A549 (cell line): ENCODE measurements around the gene CDC14B. TPM values are rescaled to one million over a fixed set of nuclear protein-coding genes. Genes with fewer than 3 reads are reported as not detected.

Experiments used
- ATAC-seq, 2 experiments: fragments of 200-7000 bp in 1 of 2; fragments of >200 bp in 1 of 2; cut with Nextera tagmentation in 1 of 2; cut with Tn5 transposase in 1 of 2; 3 replicates each; pipeline versions ENCODE4 v1.8.0 to v1.9.1; 2018 to 2020; ENCODE audit warnings: mild to moderate bottlenecking in 1 of 2, moderate library complexity in 1 of 2
- CTCF ChIA-PET: fragments of 300-600 bp; sonication (Branson Sonifier 250); formaldehyde crosslinking; extraction: SDS; loops from one replicate; lab custom pipeline; 2021; ENCODE audit warnings: antibody characterized with exemption, inconsistent platforms; lab: Yijun Ruan, JAX
- POLR2A ChIA-PET: fragments of 350-600 bp; formaldehyde crosslinking; extraction: SDS; loops from one replicate; lab custom pipeline; 2021; ENCODE audit warnings: antibody characterized with exemption, inconsistent platforms; lab: Yijun Ruan, JAX
- DNase-seq, 2 experiments: peaks; one replicate each; pipeline versions ENCODE4 v3.0.0 to v3.0.0-alpha.2; 2011 to 2016; ENCODE audit warnings: low read depth in 1 of 2, low spot score in 1 of 2
- FAIRE-seq: peaks from 2 replicates; lab custom pipeline; 2011; peaks lifted over from hg19 to GRCh38; lab: Jason Lieb, UNC
- H3K27ac ChIP-seq, 2 experiments: fragments of >200 bp; sonication (Bioruptor Twin); formaldehyde crosslinking; 3 replicates each; pipeline ENCODE4 v1.5.1; 2016 to 2017
- H3K4me1 ChIP-seq: fragments of >200 bp; sonication (Bioruptor Twin); formaldehyde crosslinking; 3 replicates; pipeline ENCODE4 v1.6.1; 2016
- H3K4me2 ChIP-seq: fragments of >200 bp; sonication (Bioruptor Twin); formaldehyde crosslinking; 3 replicates; pipeline ENCODE4 v1.6.1; 2016
- H3K4me3 ChIP-seq: fragments of >200 bp; sonication (Bioruptor Twin); formaldehyde crosslinking; 3 replicates; pipeline ENCODE4 v1.5.1; 2016
- H3K9me3 ChIP-seq: fragments of >200 bp; sonication (Bioruptor Twin); formaldehyde crosslinking; 3 replicates; pipeline ENCODE4 v1.6.1; 2016
- CBX2 ChIP-seq: fragments of 200-600 bp; sonication (generic); IDR thresholded peaks from 2 replicates; pipeline ENCODE4 v1.6.1; 2016; ENCODE audit warnings: low read depth, mild to moderate bottlenecking, borderline replicate concordance
- CBX8 ChIP-seq: fragments of 200-600 bp; sonication (generic); IDR thresholded peaks from 2 replicates; pipeline ENCODE4 v1.6.1; 2016
- CHD4 ChIP-seq: fragments of 200-600 bp; sonication (generic); IDR thresholded peaks from 2 replicates; pipeline ENCODE4 v1.6.1; 2016; ENCODE audit warnings: antibody characterized with exemption, mild to moderate bottlenecking, borderline replicate concordance
- CTCF ChIP-seq: fragments of >200 bp; sonication (Bioruptor Twin); formaldehyde crosslinking; IDR thresholded peaks from 3 replicates; pipeline ENCODE4 v1.5.1; 2016
- EHF ChIP-seq: fragments of 250-450 bp; sonication (Bioruptor Pico); IDR thresholded peaks from 2 replicates; pipeline ENCODE4 v1.5.0; 2020; ENCODE audit warnings: mild to moderate bottlenecking
- EHMT2 ChIP-seq: fragments of 200-600 bp; sonication (generic); IDR thresholded peaks from 2 replicates; pipeline ENCODE4 v1.6.1; 2016; ENCODE audit warnings: antibody characterized with exemption, low read depth, mild to moderate bottlenecking, moderate library complexity
- EP300 ChIP-seq, 2 experiments: fragments of >200 bp; sonication (Bioruptor Twin); formaldehyde crosslinking; IDR thresholded peaks; 2 replicates in 1 of 2; 3 replicates in 1 of 2; pipeline ENCODE4 v1.6.1; 2016 to 2017
- HOXB13 ChIP-seq: fragments of 250-450 bp; sonication (Bioruptor Pico); IDR thresholded peaks from 2 replicates; pipeline ENCODE4 v1.5.0; 2020; ENCODE audit warnings: low read depth, mild to moderate bottlenecking, moderate library complexity
- KDM1A ChIP-seq: fragments of 200-600 bp; sonication (generic); IDR thresholded peaks from 2 replicates; pipeline ENCODE4 v1.6.1; 2016; ENCODE audit warnings: low read depth, mild to moderate bottlenecking
- MAZ ChIP-seq: fragments of 150-350 bp; IDR thresholded peaks from 2 replicates; pipeline ENCODE4 v1.6.1; 2014; ENCODE audit warnings: antibody characterized with exemption, low read depth, low read length, borderline replicate concordance
- NFE2L2 ChIP-seq: fragments of 150-350 bp; conservative IDR thresholded peaks from 2 replicates; pipeline ENCODE4 v1.6.1; 2014; ENCODE audit warnings: low read length
- NPAS2 ChIP-seq: fragments of 250-450 bp; sonication (Bioruptor Pico); IDR thresholded peaks from 2 replicates; pipeline ENCODE4 v1.8.0; 2022; ENCODE audit warnings: mild to moderate bottlenecking, moderate library complexity, borderline replicate concordance
- NR3C1 ChIP-seq: fragments of >200 bp; sonication (Bioruptor Twin); formaldehyde crosslinking; IDR thresholded peaks from 3 replicates; pipeline ENCODE4 v1.6.1; 2017
- PBX3 ChIP-seq: IDR thresholded peaks from 2 replicates; pipeline ENCODE4 v1.6.1; 2012
- PHF8 ChIP-seq: fragments of 200-600 bp; sonication (generic); IDR thresholded peaks from 2 replicates; pipeline ENCODE4 v1.6.1; 2016; ENCODE audit warnings: low read depth, mild to moderate bottlenecking, antibody characterized with exemption, moderate library complexity, borderline replicate concordance
- POLR2A ChIP-seq: IDR thresholded peaks from 2 replicates; pipeline ENCODE4 v1.6.1; 2012; ENCODE audit warnings: mild to moderate bottlenecking, low read length
- RARB ChIP-seq: fragments of 250-450 bp; sonication (Bioruptor Pico); IDR thresholded peaks from 2 replicates; pipeline ENCODE4 v1.8.0; 2021; ENCODE audit warnings: mild to moderate bottlenecking, moderate library complexity
- RFX5 ChIP-seq: fragments of 450-650 bp; IDR thresholded peaks from 2 replicates; pipeline ENCODE4 v1.7.1; 2014; ENCODE audit warnings: antibody characterized with exemption, mild to moderate bottlenecking, moderate library complexity
- ZNF302 ChIP-seq: fragments of 250-450 bp; sonication (Bioruptor Pico); IDR thresholded peaks from 2 replicates; pipeline ENCODE4 v1.9.0; 2021; ENCODE audit warnings: inconsistent platforms, mild to moderate bottlenecking, moderate library complexity
- ZSCAN20 ChIP-seq: fragments of 250-450 bp; sonication (Bioruptor Pico); IDR thresholded peaks from 2 replicates; pipeline ENCODE4 v1.8.0; 2022; ENCODE audit warnings: mild to moderate bottlenecking, moderate library complexity
- WGBS: methylation state at CpG from one replicate; pipeline ENCODE4 v1.1.6; 2017; ENCODE audit errors: missing lambda C conversion rate; 5-methylcytosine and 5-hydroxymethylcytosine counted together
- polyA plus RNA-seq, 4 experiments: library from polyadenylated mRNA; depleted of rRNA in 3 of 4; stranded (reverse); fragments of >200 nt; fragmentation: RNase III in 1 of 4; extraction: RNeasy Plus Mini Kit Qiagen cat#74134 plus additional on column Dnase treatment in 1 of 4; gene quantifications; 2 replicates in 3 of 4; 3 replicates in 1 of 4; pipeline ENCODE4 v1.2.3, GENCODE V29; 2011 to 2017
- TF ChIP-seq, protein P1 (sequence below): fragments of 150-350 bp; IDR thresholded peaks from 2 replicates; pipeline ENCODE4 v1.6.1; 2014; ENCODE audit warnings: low read depth, mild to moderate bottlenecking, low read length
- TF ChIP-seq, protein P2 (sequence below): fragments of 250-450 bp; sonication (Bioruptor Pico); IDR thresholded peaks from 2 replicates; pipeline ENCODE4 v1.5.0; 2021; ENCODE audit warnings: mild to moderate bottlenecking, moderate library complexity, borderline replicate concordance
- TF ChIP-seq, protein P3 (sequence below): fragments of 450-650 bp; IDR thresholded peaks from 2 replicates; pipeline ENCODE4 v1.6.1; 2014; ENCODE audit warnings: antibody characterized with exemption

The CDC14B gene
- polyA plus RNA-seq, 2 of the 4 experiments (the other 2 are of a cell fraction) = 9.9 to 17.3 TPM

DNA sequence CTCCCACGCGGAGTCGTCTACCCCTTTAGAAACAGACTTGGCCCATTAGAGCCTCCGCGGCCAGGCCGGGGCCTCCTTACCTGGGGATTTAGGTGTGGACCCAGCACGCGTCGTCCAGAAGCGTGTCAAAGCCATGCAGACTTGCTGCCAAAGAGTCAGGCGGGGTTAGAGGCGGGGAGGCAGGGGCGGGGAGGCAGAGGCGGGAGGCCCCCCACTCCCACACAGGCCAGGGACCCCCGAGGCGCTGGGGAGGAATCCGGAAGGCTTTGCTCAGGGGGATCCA, 122.6 kb downstream of the CDC14B start:
- CTCF ChIA-PET = no interaction called here
- no peak for ATAC-seq
- Histone ChIP-seq H3K27ac (no peak overlapping the region), H3K4me3 (no peak overlapping the region), H3K4me1 (no peaks in the 10 kb centered on the region), H3K4me2 (no peak overlapping the region), H3K9me3 (no peaks in the 10 kb centered on the region)
- DNase-seq = no peak
- TF ChIP-seq, protein P1, sequence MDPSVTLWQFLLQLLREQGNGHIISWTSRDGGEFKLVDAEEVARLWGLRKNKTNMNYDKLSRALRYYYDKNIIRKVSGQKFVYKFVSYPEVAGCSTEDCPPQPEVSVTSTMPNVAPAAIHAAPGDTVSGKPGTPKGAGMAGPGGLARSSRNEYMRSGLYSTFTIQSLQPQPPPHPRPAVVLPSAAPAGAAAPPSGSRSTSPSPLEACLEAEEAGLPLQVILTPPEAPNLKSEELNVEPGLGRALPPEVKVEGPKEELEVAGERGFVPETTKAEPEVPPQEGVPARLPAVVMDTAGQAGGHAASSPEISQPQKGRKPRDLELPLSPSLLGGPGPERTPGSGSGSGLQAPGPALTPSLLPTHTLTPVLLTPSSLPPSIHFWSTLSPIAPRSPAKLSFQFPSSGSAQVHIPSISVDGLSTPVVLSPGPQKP = no peak
- TF ChIP-seq ZNF302 (CRISPR knock-in tag) (no peak), NFE2L2 (no peak), NPAS2 (CRISPR knock-in tag) (no peak), ZSCAN20 (CRISPR knock-in tag) (no peak), RARB (CRISPR knock-in tag) (no peak), CBX8 (no peak)
- TF ChIP-seq, protein P2, sequence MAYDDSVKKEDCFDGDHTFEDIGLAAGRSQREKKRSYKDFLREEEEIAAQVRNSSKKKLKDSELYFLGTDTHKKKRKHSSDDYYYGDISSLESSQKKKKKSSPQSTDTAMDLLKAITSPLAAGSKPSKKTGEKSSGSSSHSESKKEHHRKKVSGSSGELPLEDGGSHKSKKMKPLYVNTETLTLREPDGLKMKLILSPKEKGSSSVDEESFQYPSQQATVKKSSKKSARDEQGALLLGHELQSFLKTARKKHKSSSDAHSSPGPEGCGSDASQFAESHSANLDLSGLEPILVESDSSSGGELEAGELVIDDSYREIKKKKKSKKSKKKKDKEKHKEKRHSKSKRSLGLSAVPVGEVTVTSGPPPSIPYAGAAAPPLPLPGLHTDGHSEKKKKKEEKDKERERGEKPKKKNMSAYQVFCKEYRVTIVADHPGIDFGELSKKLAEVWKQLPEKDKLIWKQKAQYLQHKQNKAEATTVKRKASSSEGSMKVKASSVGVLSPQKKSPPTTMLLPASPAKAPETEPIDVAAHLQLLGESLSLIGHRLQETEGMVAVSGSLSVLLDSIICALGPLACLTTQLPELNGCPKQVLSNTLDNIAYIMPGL (CRISPR knock-in tag) = no peak
- POLR2A ChIA-PET = no interaction called here
- WGBS = 82% methylated on average over 12 of the region's 17 CpGs
- no peak for FAIRE-seq

- CTCF ChIA-PET = no interaction called here
- WGBS = 94% methylated on average over 40 of the region's 55 CpGs
- POLR2A ChIA-PET = no interaction called here
- no peaks in the 10 kb centered on the region for H3K9me3 ChIP-seq
- no peaks in the 10 kb centered on the region for H3K4me1 ChIP-seq
- peak in 1 of 2 experiments; percentile 8; a peak in 2 of 6 replicates for ATAC-seq
- H3K4me3 ChIP-seq = no peak overlapping the region
- FAIRE-seq = no peak
- H3K4me2 ChIP-seq = no peak overlapping the region
- no peak overlapping the region for H3K27ac ChIP-seq
- TF ChIP-seq ZNF302 (CRISPR knock-in tag) (no peak), POLR2A (no peak), CBX8 (no peak), PBX3 (no peak), CHD4 (no peak), RARB (CRISPR knock-in tag) (no peak), KDM1A (no peak), MAZ (no peak), EHF (CRISPR knock-in tag) (no peak), HOXB13 (CRISPR knock-in tag) (no peak), EP300 (IDR thresholded peaks at IDR 0.05) (no peak)
- TF ChIP-seq, protein P2 (CRISPR knock-in tag) = no peak
- DNase-seq = no peak
Observed at GRCh38 chr9:96496368-96497116, 123.1 kb downstream of the CDC14B start.

GRCh38 chr9:96495341-96495740, 124.3 kb downstream of the CDC14B start:
- no peak for DNase-seq
- Histone ChIP-seq H3K9me3 (no peaks in the 10 kb centered on the region), H3K4me2 (no peak overlapping the region), H3K4me1 (no peaks in the 10 kb centered on the region), H3K27ac (no peak overlapping the region), H3K4me3 (no peak overlapping the region)
- 83% methylated on average over 8 of the region's 11 CpGs for WGBS
- ChIA-PET POLR2A (no interaction called here), CTCF (no interaction called here)
- FAIRE-seq = no peak
- ATAC-seq = no peak
- TF ChIP-seq EHMT2 = no peak
- TF ChIP-seq CTCF = no peak
- no peak for TF ChIP-seq ZNF302 (CRISPR knock-in tag)
- no peak for TF ChIP-seq PHF8
- no peak for TF ChIP-seq NR3C1
- TF ChIP-seq CBX2 = no peak
- TF ChIP-seq, protein P3, sequence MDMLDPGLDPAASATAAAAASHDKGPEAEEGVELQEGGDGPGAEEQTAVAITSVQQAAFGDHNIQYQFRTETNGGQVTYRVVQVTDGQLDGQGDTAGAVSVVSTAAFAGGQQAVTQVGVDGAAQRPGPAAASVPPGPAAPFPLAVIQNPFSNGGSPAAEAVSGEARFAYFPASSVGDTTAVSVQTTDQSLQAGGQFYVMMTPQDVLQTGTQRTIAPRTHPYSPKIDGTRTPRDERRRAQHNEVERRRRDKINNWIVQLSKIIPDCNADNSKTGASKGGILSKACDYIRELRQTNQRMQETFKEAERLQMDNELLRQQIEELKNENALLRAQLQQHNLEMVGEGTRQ = no peak
- TF ChIP-seq RFX5 = no peak
- TF ChIP-seq, protein P1 = no peak
